WTC11 (cell line): ENCODE data around the gene JMJD8.

Experiments used
- ATF1 ChIP-seq: sonication (generic); formaldehyde crosslinking; IDR thresholded peaks from 2 replicates; pipeline ENCODE4 v1.8.1; 2023; ENCODE audit warnings: mild to moderate bottlenecking, moderate library complexity, missing genetic modification reagents
- CREB1 ChIP-seq: sonication (generic); formaldehyde crosslinking; IDR thresholded peaks from 2 replicates; pipeline ENCODE4 v1.8.0; 2023; ENCODE audit warnings: mild to moderate bottlenecking, missing genetic modification reagents
- CTCF ChIP-seq: fragments of 200-600 bp; IDR thresholded peaks from 2 replicates; pipeline ENCODE4 v1.8.0; 2022; ENCODE audit warnings: antibody characterized with exemption
- FOXJ3 ChIP-seq: sonication (generic); formaldehyde crosslinking; IDR thresholded peaks from 2 replicates; pipeline ENCODE4 v1.9.0; 2021; ENCODE audit warnings: missing genetic modification reagents, mild to moderate bottlenecking, borderline replicate concordance
- FOXP1 ChIP-seq: sonication (generic); formaldehyde crosslinking; IDR thresholded peaks from 2 replicates; pipeline ENCODE4 v1.8.0; 2022; ENCODE audit warnings: missing genetic modification reagents, mild to moderate bottlenecking, moderate library complexity, borderline replicate concordance
- JUN ChIP-seq: sonication (generic); formaldehyde crosslinking; IDR thresholded peaks from 2 replicates; pipeline ENCODE4 v1.8.0; 2023; ENCODE audit warnings: mild to moderate bottlenecking, missing genetic modification reagents
- MXD4 ChIP-seq: fragments of 250-450 bp; sonication (Bioruptor Pico); IDR thresholded peaks from 2 replicates; pipeline ENCODE4 v1.8.0; 2021; ENCODE audit warnings: mild to moderate bottlenecking, moderate library complexity, borderline replicate concordance
- MYBL2 ChIP-seq: sonication (generic); formaldehyde crosslinking; IDR thresholded peaks from 2 replicates; pipeline ENCODE4 v1.8.1; 2023; ENCODE audit warnings: mild to moderate bottlenecking, moderate library complexity, missing genetic modification reagents
- TEAD4 ChIP-seq: sonication (generic); formaldehyde crosslinking; IDR thresholded peaks from 2 replicates; pipeline ENCODE4 v1.8.0; 2022; ENCODE audit warnings: mild to moderate bottlenecking, missing genetic modification reagents
- TP53 ChIP-seq: sonication (generic); formaldehyde crosslinking; IDR thresholded peaks from 2 replicates; pipeline ENCODE4 v1.8.1; 2023; ENCODE audit warnings: mild to moderate bottlenecking, missing genetic modification reagents
- ZNF281 ChIP-seq: sonication (generic); formaldehyde crosslinking; IDR thresholded peaks from 2 replicates; pipeline ENCODE4 v1.8.0; 2023; ENCODE audit warnings: mild to moderate bottlenecking, missing genetic modification reagents

GRCh38 chr16:704047-704446 is 19.9 kb upstream of the JMJD8 start:
- TF ChIP-seq CTCF, result no peak
- TF ChIP-seq JUN, result no peak
- no peak for TF ChIP-seq CREB1 (CRISPR knock-in tag)
- TF ChIP-seq ZNF281, result no peak
- TF ChIP-seq ATF1 (CRISPR knock-in tag), result no peak
- TF ChIP-seq TP53 (CRISPR knock-in tag), result no peak
- no peak for TF ChIP-seq FOXJ3
- no peak for TF ChIP-seq MYBL2 (CRISPR knock-in tag)
- no peak for TF ChIP-seq MXD4
- TF ChIP-seq FOXP1 (CRISPR knock-in tag), result no peak
- TF ChIP-seq TEAD4 (CRISPR knock-in tag), result no peak
